K562 (cell line): ENCODE results near the gene CIB1. TPM values are rescaled to one million over a fixed set of nuclear protein-coding genes. Genes with fewer than 3 reads are reported as not detected.

Experiments used
- CHD1 ChIP-seq: fragments of 200-600 bp; sonication (generic); IDR thresholded peaks from one replicate; pipeline ENCODE4 v1.6.1; 2012; ENCODE audit warnings: mild to moderate bottlenecking, moderate library complexity, low read length, inconsistent platforms
- EZH2 ChIP-seq: IDR thresholded peaks from 2 replicates; pipeline ENCODE4 v1.6.1; 2012; ENCODE audit warnings: low read depth, mild to moderate bottlenecking, inconsistent platforms, low read length, borderline replicate concordance
- FIP1L1 ChIP-seq: fragments of 200-400 bp; formaldehyde crosslinking; IDR thresholded peaks from 2 replicates; pipeline ENCODE4 v1.6.1; 2018; ENCODE audit warnings: mild to moderate bottlenecking, low read depth, low read length; ENCODE audit not compliant: poor library complexity, severe bottlenecking
- FOXA1 ChIP-seq: fragments of 450-650 bp; IDR thresholded peaks from 2 replicates; pipeline ENCODE4 v1.6.1; 2016; ENCODE audit warnings: mild to moderate bottlenecking, borderline replicate concordance
- GTF2B ChIP-seq: IDR thresholded peaks from 2 replicates; pipeline ENCODE4 v1.6.1; 2011; ENCODE audit not compliant: insufficient read length; ENCODE audit errors: extremely low read depth
- MGA ChIP-seq: fragments of 450-650 bp; IDR thresholded peaks from 2 replicates; pipeline ENCODE4 v1.6.1; 2016; ENCODE audit warnings: mild to moderate bottlenecking, moderate library complexity
- NR2C1 ChIP-seq, 2 experiments: fragments of 450-650 bp; IDR thresholded peaks; 2 replicates each; pipeline ENCODE4 v1.6.1; 2017; ENCODE audit warnings: mild to moderate bottlenecking in 2 of 2, antibody characterized with exemption in 1 of 2, inconsistent platforms in 1 of 2, missing compliant biosample characterization in 1 of 2, missing genetic modification characterization in 1 of 2
- SIX5 ChIP-seq, 2 experiments: IDR thresholded peaks; 2 replicates each; pipeline ENCODE4 v1.6.1; 2011; ENCODE audit warnings: low read length in 2 of 2, borderline replicate concordance in 1 of 2, low read depth in 1 of 2, mild to moderate bottlenecking in 1 of 2, moderate library complexity in 1 of 2; ENCODE audit not compliant: insufficient read depth in 1 of 2
- SMARCE1 ChIP-seq: fragments of 450-650 bp; IDR thresholded peaks from 2 replicates; pipeline ENCODE4 v1.7.1; 2016; ENCODE audit warnings: mild to moderate bottlenecking
- ZSCAN32 ChIP-seq: fragments of 450-650 bp; formaldehyde crosslinking; IDR thresholded peaks from 2 replicates; pipeline ENCODE4 v1.4.0; 2020; ENCODE audit warnings: mild to moderate bottlenecking, moderate library complexity
- polyA plus RNA-seq, 8 experiments: library from polyadenylated mRNA; depleted of rRNA in 4 of 8; stranded (reverse) in 5 of 8; unstranded in 3 of 8; fragments of >200 nt; fragmentation: Nextera tagmentation in 2 of 8; fragmentation: Illumina TruSeq in 1 of 8; extraction: Ambion mirVana in 2 of 8; extraction: Trizol in 1 of 8; gene quantifications; 2 replicates each; pipeline versions ENCODE4 v1.2.1 to v1.2.3, GENCODE V29; 2011 to 2014; ENCODE audit warnings: inconsistent platforms in 1 of 8, missing spikeins in 1 of 8
- total RNA-seq, 7 experiments: library from RNA; depleted of rRNA in 6 of 7; stranded (reverse); fragments of >200 nt in 6 of 7; fragmentation: Illumina TruSeq in 2 of 7; extraction: Trizol in 2 of 7; gene quantifications; 2 replicates each; pipeline versions ENCODE4 v1.2.1 to v1.2.3, GENCODE V29; 2011 to 2021; ENCODE audit warnings: low replicate concordance in 1 of 7

The CIB1 gene
- total and polyA plus RNA-seq, 9 of the 15 experiments (the other 6 are each of a cell fraction or from before 2014, with no cell fraction given) = 14.9 to 136 (median 64.5) TPM

- TF ChIP-seq NR2C1 (IDR thresholded peaks at IDR 0.05) = peak; percentile 19; the same call in 1 of the 2 replicates
- 0 out of 2 replicates have a peak, but pooled peaks have one; percentile 28 for TF ChIP-seq NR2C1 (tag; IDR thresholded peaks at IDR 0.05)
- no peak for TF ChIP-seq SMARCE1
- no peak for TF ChIP-seq GTF2B
- no peak for TF ChIP-seq EZH2
- TF ChIP-seq FIP1L1 = peak; percentile 70
- TF ChIP-seq CHD1 = peak; percentile 70
- no peak for TF ChIP-seq SIX5 (IDR thresholded peaks at IDR 0.05; ENCODE audit: borderline replicate concordance in 1 of 2, insufficient read depth in 1 of 2, low read depth in 1 of 2, low read length in 2 of 2)
- peak; percentile 98 for TF ChIP-seq MGA
- no peak for TF ChIP-seq ZSCAN32 (CRISPR knock-in tag)
- TF ChIP-seq FOXA1 = no peak
Observed at GRCh38 chr15:90265271-90266060, 31.7 kb upstream of the CIB1 start, which contains the start of gene NGRN (continued).
